Cardiac muscle cell (in vitro differentiated cells and primary cell): ENCODE results near the gene RALGPS1. TPM values are rescaled to one million over a fixed set of nuclear protein-coding genes. Genes with fewer than 3 reads are reported as not detected.

Experiments
- DNase-seq, 2 donors: peaks; one replicate each; pipeline versions ENCODE4 v3.0.0 to v3.0.0-alpha.2; 2010 to 2017; ENCODE audit warnings: low read depth in 1 of 2, low spot score in 1 of 2
- H3K27ac ChIP-seq: fragments of 200-600 bp; sonication (generic); 2 replicates; pipeline ENCODE4 v1.5.1; 2016
- H3K27me3 ChIP-seq: fragments of 200-600 bp; sonication (generic); 2 replicates; pipeline ENCODE4 v1.6.0; 2016; ENCODE audit warnings: control low read depth
- H3K36me3 ChIP-seq: fragments of 200-600 bp; sonication (generic); 2 replicates; pipeline ENCODE4 v1.5.1; 2016; ENCODE audit warnings: control low read depth
- H3K4me1 ChIP-seq: fragments of 200-600 bp; sonication (generic); 2 replicates; pipeline ENCODE4 v1.8.1; 2017; ENCODE audit warnings: low read depth, mild to moderate bottlenecking, mixed run types
- H3K4me3 ChIP-seq: fragments of 200-600 bp; sonication (generic); 2 replicates; pipeline ENCODE4 v1.5.1; 2016; ENCODE audit warnings: mild to moderate bottlenecking
- H3K9me3 ChIP-seq: fragments of 200-600 bp; sonication (generic); 2 replicates; pipeline ENCODE4 v1.5.1; 2017; ENCODE audit warnings: low read depth, mild to moderate bottlenecking, control low read depth
- polyA plus RNA-seq: library from polyadenylated mRNA; unstranded; fragments of >200 nt; fragmentation: Nextera tagmentation; extraction: Ambion mirVana; gene quantifications from 2 replicates; pipeline ENCODE4 v1.2.1, GENCODE V29; 2016
- total RNA-seq: library from RNA; depleted of rRNA; stranded (reverse); fragments of >200 nt; gene quantifications from 2 replicates; pipeline ENCODE4 v1.2.3, GENCODE V29; 2016
- TF ChIP-seq, protein P1 (sequence below): IDR thresholded peaks from 2 replicates; pipeline ENCODE4 v1.5.1; 2012; ENCODE audit warnings: low read depth, mild to moderate bottlenecking, low read length

RALGPS1 gene
- total and polyA plus RNA-seq, 2 experiments from 2014 or later, result 14.1 to 16.1 TPM

- peaks cover 20% of the 10 kb centered on the region for H3K4me1 ChIP-seq
- no peak overlapping the region for H3K4me3 ChIP-seq
- H3K36me3 ChIP-seq, result peaks cover 6% of the 10 kb centered on the region
- no peaks in the 10 kb centered on the region for H3K27me3 ChIP-seq
- no peaks in the 10 kb centered on the region for H3K9me3 ChIP-seq
- TF ChIP-seq, protein P1, sequence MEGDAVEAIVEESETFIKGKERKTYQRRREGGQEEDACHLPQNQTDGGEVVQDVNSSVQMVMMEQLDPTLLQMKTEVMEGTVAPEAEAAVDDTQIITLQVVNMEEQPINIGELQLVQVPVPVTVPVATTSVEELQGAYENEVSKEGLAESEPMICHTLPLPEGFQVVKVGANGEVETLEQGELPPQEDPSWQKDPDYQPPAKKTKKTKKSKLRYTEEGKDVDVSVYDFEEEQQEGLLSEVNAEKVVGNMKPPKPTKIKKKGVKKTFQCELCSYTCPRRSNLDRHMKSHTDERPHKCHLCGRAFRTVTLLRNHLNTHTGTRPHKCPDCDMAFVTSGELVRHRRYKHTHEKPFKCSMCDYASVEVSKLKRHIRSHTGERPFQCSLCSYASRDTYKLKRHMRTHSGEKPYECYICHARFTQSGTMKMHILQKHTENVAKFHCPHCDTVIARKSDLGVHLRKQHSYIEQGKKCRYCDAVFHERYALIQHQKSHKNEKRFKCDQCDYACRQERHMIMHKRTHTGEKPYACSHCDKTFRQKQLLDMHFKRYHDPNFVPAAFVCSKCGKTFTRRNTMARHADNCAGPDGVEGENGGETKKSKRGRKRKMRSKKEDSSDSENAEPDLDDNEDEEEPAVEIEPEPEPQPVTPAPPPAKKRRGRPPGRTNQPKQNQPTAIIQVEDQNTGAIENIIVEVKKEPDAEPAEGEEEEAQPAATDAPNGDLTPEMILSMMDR, result no peak
- H3K27ac ChIP-seq, result peak overlapping the region; percentile 43
- no peak for DNase-seq
Observed at GRCh38 chr9:126886897-126887296, 27.7 kb upstream of the RALGPS1 start.

DNA sequence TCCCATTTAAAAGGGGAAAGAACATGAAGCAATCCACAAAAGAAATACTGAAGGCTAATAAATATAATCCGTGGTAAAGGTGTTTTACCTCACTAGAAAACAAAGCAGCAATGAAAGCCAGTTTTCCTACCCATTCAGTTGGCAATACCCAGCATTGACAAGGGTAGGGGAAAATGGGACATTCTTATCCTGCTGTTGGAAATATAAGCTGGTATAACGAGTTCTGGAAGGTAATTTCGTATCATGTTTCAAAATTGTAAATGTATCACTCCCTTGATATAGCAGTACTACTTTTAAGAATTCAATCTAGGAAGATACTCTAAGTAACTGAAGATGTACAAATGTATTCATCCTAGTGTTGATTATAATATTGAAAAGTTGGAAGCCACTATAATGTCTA is 22.9 kb upstream of the RALGPS1 start:
- TF ChIP-seq, protein P1, result no peak
- peaks cover 5% of the 10 kb centered on the region for H3K4me1 ChIP-seq
- H3K27me3 ChIP-seq, result no peaks in the 10 kb centered on the region
- no peak overlapping the region for H3K27ac ChIP-seq
- H3K9me3 ChIP-seq, result no peaks in the 10 kb centered on the region
- no peaks in the 10 kb centered on the region for H3K36me3 ChIP-seq
- no peak overlapping the region for H3K4me3 ChIP-seq
- DNase-seq, result no peak

GRCh38 chr9:126893079-126893478 is 21.5 kb upstream of the RALGPS1 start:
- H3K36me3 ChIP-seq, result no peaks in the 10 kb centered on the region
- no peak for DNase-seq
- TF ChIP-seq, protein P1, result peak; percentile 20
- no peaks in the 10 kb centered on the region for H3K27me3 ChIP-seq
- H3K27ac ChIP-seq, result no peak overlapping the region
- H3K4me1 ChIP-seq, result peaks cover 5% of the 10 kb centered on the region
- no peaks in the 10 kb centered on the region for H3K9me3 ChIP-seq
- no peak overlapping the region for H3K4me3 ChIP-seq

DNA sequence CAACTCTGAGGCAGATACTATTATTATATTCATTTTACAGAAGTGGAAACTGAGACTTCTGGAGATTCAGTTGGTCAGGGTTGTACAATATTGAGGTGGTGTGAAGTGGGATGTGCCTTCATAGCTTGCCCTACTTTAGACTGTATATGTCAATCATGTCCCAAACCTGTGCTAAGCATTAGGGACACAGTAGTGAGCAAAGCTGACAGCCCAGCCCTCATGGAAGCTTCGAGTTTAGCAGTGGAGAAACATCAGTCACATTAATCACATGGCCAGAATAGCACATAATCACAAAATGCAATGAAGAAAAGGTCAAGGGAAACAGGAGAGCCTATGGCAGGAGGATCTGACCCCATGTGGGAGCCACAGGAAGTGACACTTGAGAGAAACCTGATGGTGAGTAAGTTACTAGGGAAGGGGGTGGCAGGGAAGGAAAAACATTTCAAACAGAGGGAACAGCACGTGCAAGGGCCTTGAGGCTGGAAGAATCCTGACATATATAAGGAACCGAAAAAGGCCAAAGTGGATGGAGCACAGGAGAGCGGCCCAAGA is 20.5 kb upstream of the RALGPS1 start:
- H3K27ac ChIP-seq, result no peak overlapping the region
- H3K27me3 ChIP-seq, result no peaks in the 10 kb centered on the region
- DNase-seq, result no peak
- TF ChIP-seq, protein P1, result no peak
- H3K4me1 ChIP-seq, result peaks cover 5% of the 10 kb centered on the region
- no peaks in the 10 kb centered on the region for H3K36me3 ChIP-seq
- H3K9me3 ChIP-seq, result no peaks in the 10 kb centered on the region
- no peak overlapping the region for H3K4me3 ChIP-seq

- no peaks in the 10 kb centered on the region for H3K9me3 ChIP-seq
- no peaks in the 10 kb centered on the region for H3K36me3 ChIP-seq
- H3K4me1 ChIP-seq, result no peaks in the 10 kb centered on the region
- no peak for DNase-seq
- peaks cover 3% of the 10 kb centered on the region for H3K27me3 ChIP-seq
- no peak overlapping the region for H3K27ac ChIP-seq
- no peak overlapping the region for H3K4me3 ChIP-seq
- TF ChIP-seq, protein P1, result no peak
Observed at GRCh38 chr9:126902210-126902609, 12.4 kb upstream of the RALGPS1 start.

DNA sequence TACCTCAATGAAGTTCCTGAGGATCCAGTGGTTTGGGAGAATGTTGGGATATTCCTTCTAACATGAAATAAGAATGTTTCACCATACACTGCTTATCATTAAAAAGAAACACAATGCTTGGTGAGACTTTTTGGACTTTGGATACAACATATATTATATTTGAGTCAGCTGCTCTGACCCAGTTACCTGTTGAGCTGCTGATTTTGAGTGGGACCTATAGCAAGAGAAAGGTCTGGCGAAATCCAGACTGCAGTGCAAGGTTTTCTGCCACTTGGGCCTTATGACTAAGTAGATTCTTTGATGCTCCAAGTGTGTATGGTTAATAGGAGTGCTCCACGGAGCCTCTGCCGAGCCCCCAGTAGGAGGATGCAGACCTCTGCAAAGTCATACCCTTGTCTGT is 10.0 kb upstream of the RALGPS1 start:
- no peak for DNase-seq
- Histone ChIP-seq H3K27ac (no peak overlapping the region), H3K27me3 (peaks cover 9% of the 10 kb centered on the region), H3K36me3 (no peaks in the 10 kb centered on the region), H3K4me1 (no peaks in the 10 kb centered on the region), H3K4me3 (no peak overlapping the region), H3K9me3 (no peaks in the 10 kb centered on the region)
- TF ChIP-seq, protein P1, result no peak
